ENCODE data around the gene PRPSAP1.

Gene PRPSAP1

GRCh38 chr17:76353599-76354316, at the start of gene PRPSAP1:
TSS of gene PRPSAP1 (minus strand) at chr17:76353916. CDS start at chr17:76353703, 213 bp downstream.
- DNase-seq (ENCODE audit: low read depth in 2 of 2), result peak; percentile 61 to 69

GRCh38 chr17:76402711-76403110, 49.0 kb upstream of the PRPSAP1 start:
- no peak for DNase-seq (ENCODE audit: low read depth in 2 of 2)

- DNase-seq (ENCODE audit: low read depth in 2 of 2), result no peak
Observed at GRCh38 chr17:76399175-76400172, 45.8 kb upstream of the PRPSAP1 start.

- DNase-seq (ENCODE audit: low read depth in 2 of 2), result no peak
Observed at GRCh38 chr17:76398523-76399174, 44.9 kb upstream of the PRPSAP1 start.

- peak; percentile 58 to 69 for DNase-seq (ENCODE audit: low read depth in 2 of 2)
Observed at GRCh38 chr17:76397687-76398522, 44.2 kb upstream of the PRPSAP1 start.

- DNase-seq (ENCODE audit: low read depth in 2 of 2), result no peak
Observed at GRCh38 chr17:76397184-76397583, 43.5 kb upstream of the PRPSAP1 start.

- no peak for DNase-seq (ENCODE audit: low read depth in 2 of 2)
Observed at GRCh38 chr17:76395980-76396379, 42.3 kb upstream of the PRPSAP1 start.

GRCh38 chr17:76394166-76394565, 40.5 kb upstream of the PRPSAP1 start:
- DNase-seq (ENCODE audit: low read depth in 2 of 2), result no peak

- DNase-seq (ENCODE audit: low read depth in 2 of 2), result no peak
Observed at GRCh38 chr17:76391200-76391715, 37.5 kb upstream of the PRPSAP1 start.

- DNase-seq (ENCODE audit: low read depth in 2 of 2), result no peak
Observed at GRCh38 chr17:76390003-76390421, 36.3 kb upstream of the PRPSAP1 start.

GRCh38 chr17:76388966-76389888, 35.5 kb upstream of the PRPSAP1 start:
- DNase-seq (ENCODE audit: low read depth in 2 of 2), result no peak

GRCh38 chr17:76386966-76387765, 33.5 kb upstream of the PRPSAP1 start:
- no peak for DNase-seq (ENCODE audit: low read depth in 2 of 2)

- DNase-seq (ENCODE audit: low read depth in 2 of 2), result peak; percentile 60 to 68
Observed at GRCh38 chr17:76385892-76386786, 32.4 kb upstream of the PRPSAP1 start.

- DNase-seq (ENCODE audit: low read depth in 2 of 2), result peak in 1 of 2 donors; percentile 21
Observed at GRCh38 chr17:76384987-76385891, 31.5 kb upstream of the PRPSAP1 start.

GRCh38 chr17:76384222-76384986, 30.7 kb upstream of the PRPSAP1 start, which contains the start of gene SPHK1:
TSS of gene SPHK1 (plus strand) at chr17:76384609. CDS start at chr17:76385645, 1,036 bp downstream.
- peak; percentile 19 to 57 for DNase-seq (ENCODE audit: low read depth in 2 of 2)

Measured in stimulated activated CD8-positive, alpha-beta memory T cell treated with anti-CD3 and anti-CD28 coated beads, Interleukin-15, amount 100 ng/mL, for 4 hours (primary cell).